HG02588 (cell line): ENCODE measurements around the gene EPYC.

Source experiments
- ATAC-seq: cut with Tn5 transposase; IDR thresholded peaks from one replicate; pipeline ENCODE4 v1.9.1; 2021; ENCODE audit warnings: mild to moderate bottlenecking, moderate library complexity; ENCODE audit not compliant: unreplicated experiment

Gene EPYC

GRCh38 chr12:90915353-90915752 lies 89.4 kb downstream of the EPYC start:
- ATAC-seq, result no peak
